GM12878 (cell line): ENCODE measurements around the gene CMYA5. TPM values are rescaled to one million over a fixed set of nuclear protein-coding genes. Genes with fewer than 3 reads are reported as not detected.
"Not testable (repeated sequence)": the region's sequence is repeated elsewhere in the genome, so short reads cannot be mapped to it uniquely, and the experiment has no call there.

Experiments used
- ATAC-seq: fragments of 200-7000 bp; cut with Tn5 transposase; 3 replicates; pipeline ENCODE4 v1.9.1; 2020; ENCODE audit warnings: mild to moderate bottlenecking, moderate library complexity
- BruUV-seq: library from RNA; stranded (reverse); fragments of 400-500 nt; replicated peaks from 2 replicates; lab custom pipeline; 2021; lab: Mats Ljungman, UMichigan
- CTCF ChIA-PET: fragments of 300-600 bp; sonication (Branson Sonifier 250); formaldehyde crosslinking; extraction: SDS; loops from one replicate; lab custom pipeline; 2021; ENCODE audit warnings: inconsistent platforms; lab: Yijun Ruan, JAX
- POLR2A ChIA-PET: fragments of 350-600 bp; formaldehyde crosslinking; extraction: SDS; loops from one replicate; lab custom pipeline; 2021; ENCODE audit warnings: inconsistent platforms; lab: Charles Lee
- RAD21 ChIA-PET: fragments of 300-600 bp; sonication (Branson Sonifier 250); formaldehyde crosslinking; loops from one replicate; lab custom pipeline; 2023; ENCODE audit warnings: antibody characterized with exemption; ENCODE audit not compliant: unreplicated experiment; lab: Charles Lee
- SMC1A ChIA-PET: fragments of 300-600 bp; sonication (Branson Sonifier 250); formaldehyde crosslinking; loops from one replicate; lab custom pipeline; 2023; ENCODE audit not compliant: unreplicated experiment, uncharacterized antibody; lab: Charles Lee
- DNase-seq: peaks from one replicate; pipeline ENCODE4 v3.0.0-alpha.2; 2011; ENCODE audit warnings: low read depth, low spot score
- FAIRE-seq: peaks from 3 replicates; lab custom pipeline; 2011; peaks lifted over from hg19 to GRCh38; lab: Jason Lieb, UNC
- H2AFZ ChIP-seq: 2 replicates; pipeline ENCODE4 v1.6.0; 2011; ENCODE audit warnings: low read depth, low read length, control low read depth; ENCODE audit not compliant: control insufficient read depth
- H3K27ac ChIP-seq: 2 replicates; pipeline ENCODE4 v1.5.1; 2011; ENCODE audit warnings: control low read depth; ENCODE audit not compliant: control insufficient read depth, insufficient read depth
- H3K27me3 ChIP-seq, 2 experiments: replicated peaks in 1 of 2; 2 replicates each; pipeline versions ENCODE4 v1.6.0 to v1.6.1; 2011; ENCODE audit warnings: low read length in 1 of 2; ENCODE audit not compliant: control insufficient read depth in 2 of 2, insufficient read depth in 2 of 2
- H3K36me3 ChIP-seq, 2 experiments: 2 replicates each; pipeline ENCODE4 v1.5.1; 2011; ENCODE audit warnings: low read length in 1 of 2; ENCODE audit not compliant: control insufficient read depth in 2 of 2, insufficient read depth in 2 of 2
- H3K4me1 ChIP-seq: 2 replicates; pipeline ENCODE4 v1.6.1; 2011; ENCODE audit warnings: mild to moderate bottlenecking, low read length, moderate library complexity, mixed read lengths; ENCODE audit not compliant: control insufficient read depth, insufficient read depth
- H3K4me2 ChIP-seq: 2 replicates; pipeline ENCODE4 v1.6.0; 2011; ENCODE audit warnings: control low read depth; ENCODE audit not compliant: control insufficient read depth, insufficient read depth
- H3K4me3 ChIP-seq: fragments of 200-600 bp; sonication (generic); 2 replicates; pipeline ENCODE4 v1.5.1; 2016
- H3K79me2 ChIP-seq: 2 replicates; pipeline ENCODE4 v1.6.0; 2011; ENCODE audit warnings: low read length; ENCODE audit not compliant: control insufficient read depth, insufficient read depth
- H3K9ac ChIP-seq: 2 replicates; pipeline ENCODE4 v1.8.0; 2011; ENCODE audit warnings: low read length, control low read depth, mixed read lengths; ENCODE audit not compliant: control insufficient read depth, insufficient read depth
- H3K9me3 ChIP-seq: replicated peaks from 3 replicates; pipeline ENCODE4 v1.5.1; 2011; ENCODE audit warnings: mild to moderate bottlenecking, low read length; ENCODE audit not compliant: control insufficient read depth, insufficient read depth
- H4K20me1 ChIP-seq: 2 replicates; pipeline ENCODE4 v1.6.0; 2011; ENCODE audit not compliant: control insufficient read depth, insufficient read depth
- WGBS: methylation state at CpG from one replicate; pipeline ENCODE4 v1.1.6; 2016; ENCODE audit warnings: low lambda C conversion rate; ENCODE audit not compliant: insufficient replicate concordance, insufficient coverage; ENCODE audit errors: missing lambda C conversion rate; 5-methylcytosine and 5-hydroxymethylcytosine counted together
- in situ Hi-C: fragments of 300-500 bp; cut with MboI; formaldehyde crosslinking; loops from 9 replicates; pipeline ENCODE4 v1.14.3; 2018; ENCODE audit warnings: mixed read lengths
- intact Hi-C: fragments of 100-400 bp; cut with micrococcal nuclease; formaldehyde crosslinking; loops from one replicate; pipeline ENCODE4 v1.14.2; 2022; ENCODE audit not compliant: unreplicated experiment
- polyA plus RNA-seq, 11 experiments: library from polyadenylated mRNA; depleted of rRNA in 4 of 11; unstranded in 6 of 11; stranded (reverse) in 5 of 11; fragments of >200 nt; fragmentation: Nextera tagmentation in 4 of 11; fragmentation: Illumina TruSeq in 1 of 11; extraction: Ambion mirVana in 4 of 11; extraction: Trizol in 1 of 11; gene quantifications; 1 replicate in 1 of 11; 2 replicates in 10 of 11; pipeline versions ENCODE4 v1.2.1 to v1.2.3, GENCODE V29; 2011 to 2016; ENCODE audit warnings: inconsistent platforms in 2 of 11, missing spikeins in 2 of 11, low read depth in 1 of 11
- total RNA-seq, 4 experiments: library from RNA; depleted of rRNA in 3 of 4; stranded (reverse); fragments of >200 nt in 3 of 4; fragmentation: Illumina TruSeq in 1 of 4; extraction: Trizol in 1 of 4; gene quantifications; 2 replicates each; pipeline versions ENCODE4 v1.2.1 to v1.2.3, GENCODE V29; 2013 to 2021

The CMYA5 gene
- total and polyA plus RNA-seq, 10 of the 15 experiments (the other 5 are each of a cell fraction or from before 2014, with no cell fraction given), result 0.01 to 0.34 (median 0.16) TPM; not detected in 1

DNA sequence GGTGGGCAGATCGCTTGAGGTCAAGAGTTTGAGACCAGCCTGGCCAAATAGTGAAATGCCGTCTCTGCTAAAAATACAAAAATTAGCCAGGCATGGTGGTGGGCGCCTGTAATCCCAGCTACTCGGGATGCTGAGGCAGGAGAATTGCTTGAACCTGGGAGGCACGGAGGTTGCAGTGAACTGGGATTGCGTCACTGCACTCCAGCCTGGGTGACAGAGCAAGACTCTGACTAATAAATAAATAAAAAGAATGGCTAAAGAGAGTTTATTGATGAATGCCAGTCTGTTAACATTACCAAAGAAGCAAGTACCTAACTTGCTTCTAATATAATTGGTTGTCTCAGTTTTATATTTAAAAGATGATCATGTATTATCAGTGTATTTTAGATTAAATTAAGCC, 13.3 kb upstream of the CMYA5 start:
- FAIRE-seq, DNase-seq, H3K4me1 ChIP-seq, ATAC-seq, H3K9ac ChIP-seq, H3K9me3 ChIP-seq, H3K4me3 ChIP-seq, RAD21 ChIA-PET, H3K79me2 ChIP-seq, H3K4me2 ChIP-seq, H3K27me3 ChIP-seq, SMC1A ChIA-PET, H3K36me3 ChIP-seq, H4K20me1 ChIP-seq, BruUV-seq, CTCF ChIA-PET, H3K27ac ChIP-seq, in situ Hi-C loops, POLR2A ChIA-PET, H2AFZ ChIP-seq, intact Hi-C loops: not testable (repeated sequence)
- WGBS, result 100% methylated on average over 6 of the region's 6 CpGs

DNA sequence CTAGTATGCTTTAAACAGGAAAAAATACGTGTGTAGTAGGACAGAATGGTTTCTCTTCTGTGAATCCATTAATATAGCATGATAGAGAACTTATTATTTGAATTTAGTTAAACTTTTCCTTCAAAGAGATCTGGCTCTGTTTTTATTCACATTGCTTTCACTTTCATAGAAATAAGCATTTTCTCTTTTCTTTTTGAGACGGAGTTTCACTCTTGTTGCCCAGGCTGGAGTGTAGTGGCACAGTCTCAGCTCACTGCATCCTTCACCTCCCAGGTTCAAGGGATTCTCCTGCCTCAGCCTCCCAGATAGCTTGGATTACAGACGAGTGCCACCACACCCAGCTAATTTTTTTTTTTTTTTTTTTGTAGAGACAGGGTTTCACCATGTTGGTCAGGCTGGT, 7.5 kb upstream of the CMYA5 start:
- intact Hi-C loops, H3K27me3 ChIP-seq, H2AFZ ChIP-seq, DNase-seq, H3K9ac ChIP-seq, FAIRE-seq, H4K20me1 ChIP-seq, POLR2A ChIA-PET, in situ Hi-C loops, BruUV-seq, H3K79me2 ChIP-seq, H3K36me3 ChIP-seq, H3K4me2 ChIP-seq, H3K4me1 ChIP-seq, H3K27ac ChIP-seq, H3K9me3 ChIP-seq, H3K4me3 ChIP-seq: not testable (repeated sequence)
- 48% methylated on average over 3 of the region's 3 CpGs for WGBS
- SMC1A ChIA-PET, result interaction anchor here (1.3 kb wide), 1 partner anchor 8 kb away, joined by 4 read pairs; no protein-coding TSS in a partner anchor
- ATAC-seq, result peak; percentile 45; the same call in 2 of the 3 replicates
- RAD21 ChIA-PET, result interaction anchor here (1.0 kb wide), 1 partner anchor 124 kb away, joined by 3 read pairs; no protein-coding TSS in a partner anchor
- CTCF ChIA-PET, result interaction anchor here (0.6 to 1.5 kb wide), 3 partner anchors 9 to 401 kb away, joined by 3 read pairs; no protein-coding TSS in a partner anchor
